GM12878 (cell line): ENCODE results near the gene LGALSL. TPM values are rescaled to one million over a fixed set of nuclear protein-coding genes. Genes with fewer than 3 reads are reported as not detected.

Experiments
- ATF7 ChIP-seq: fragments of 450-650 bp; IDR thresholded peaks from 2 replicates; pipeline ENCODE4 v1.6.1; 2016; ENCODE audit warnings: low read depth, mild to moderate bottlenecking
- E4F1 ChIP-seq: fragments of 450-650 bp; IDR thresholded peaks from 2 replicates; pipeline ENCODE4 v1.6.1; 2018; ENCODE audit warnings: borderline replicate concordance, mild to moderate bottlenecking; ENCODE audit not compliant: partially characterized antibody
- EGR1 ChIP-seq, 2 experiments: IDR thresholded peaks; 1 replicate in 1 of 2; 2 replicates in 1 of 2; pipeline ENCODE4 v1.6.1; 2011 to 2012; ENCODE audit warnings: low read depth in 2 of 2, low read length in 2 of 2, borderline replicate concordance in 1 of 2, mild to moderate bottlenecking in 1 of 2, moderate library complexity in 1 of 2
- FOXM1 ChIP-seq: IDR thresholded peaks from 2 replicates; pipeline ENCODE4 v1.6.1; 2012; ENCODE audit warnings: low read depth, mild to moderate bottlenecking, inconsistent platforms, low read length, moderate library complexity
- PBX3 ChIP-seq: IDR thresholded peaks from 2 replicates; pipeline ENCODE4 v1.6.1; 2011; ENCODE audit warnings: mild to moderate bottlenecking, low read depth, low read length, moderate library complexity; ENCODE audit not compliant: insufficient replicate concordance
- STAT3 ChIP-seq: IDR thresholded peaks from 2 replicates; pipeline ENCODE4 v1.6.1; 2011; ENCODE audit warnings: low read depth, low read length, improper control_type of control experiment
- TAF1 ChIP-seq: IDR thresholded peaks from 2 replicates; pipeline ENCODE4 v1.6.1; 2011; ENCODE audit warnings: mild to moderate bottlenecking, low read depth, low read length, borderline replicate concordance
- YY1 ChIP-seq: IDR thresholded peaks from 2 replicates; pipeline ENCODE4 v1.6.1; 2011; ENCODE audit warnings: low read depth, mild to moderate bottlenecking, low read length
- ZBTB33 ChIP-seq: fragments of 450-650 bp; IDR thresholded peaks from 2 replicates; pipeline ENCODE4 v1.6.1; 2017; ENCODE audit warnings: mild to moderate bottlenecking
- ZZZ3 ChIP-seq: IDR thresholded peaks from 2 replicates; pipeline ENCODE4 v1.6.1; 2011; ENCODE audit warnings: low read depth; ENCODE audit not compliant: control insufficient read depth, insufficient read length
- polyA plus RNA-seq, 11 experiments: library from polyadenylated mRNA; depleted of rRNA in 4 of 11; unstranded in 6 of 11; stranded (reverse) in 5 of 11; fragments of >200 nt; fragmentation: Nextera tagmentation in 4 of 11; fragmentation: Illumina TruSeq in 1 of 11; extraction: Ambion mirVana in 4 of 11; extraction: Trizol in 1 of 11; gene quantifications; 1 replicate in 1 of 11; 2 replicates in 10 of 11; pipeline versions ENCODE4 v1.2.1 to v1.2.3, GENCODE V29; 2011 to 2016; ENCODE audit warnings: inconsistent platforms in 2 of 11, missing spikeins in 2 of 11, low read depth in 1 of 11
- total RNA-seq, 4 experiments: library from RNA; depleted of rRNA in 3 of 4; stranded (reverse); fragments of >200 nt in 3 of 4; fragmentation: Illumina TruSeq in 1 of 4; extraction: Trizol in 1 of 4; gene quantifications; 2 replicates each; pipeline versions ENCODE4 v1.2.1 to v1.2.3, GENCODE V29; 2013 to 2021
- TF ChIP-seq, protein P1 (sequence below): fragments of 450-650 bp; IDR thresholded peaks from 2 replicates; pipeline ENCODE4 v1.6.1; 2017; ENCODE audit warnings: antibody characterized with exemption, mild to moderate bottlenecking, moderate library complexity
- TF ChIP-seq, protein P2 (sequence below): fragments of 450-650 bp; IDR thresholded peaks from 2 replicates; pipeline ENCODE4 v1.6.1; 2017; ENCODE audit warnings: mild to moderate bottlenecking, moderate library complexity

LGALSL gene
- total and polyA plus RNA-seq, 10 of the 15 experiments (the other 5 are each of a cell fraction or from before 2014, with no cell fraction given) = 3.3 to 9.1 (median 4.9) TPM

- TF ChIP-seq, protein P1, sequence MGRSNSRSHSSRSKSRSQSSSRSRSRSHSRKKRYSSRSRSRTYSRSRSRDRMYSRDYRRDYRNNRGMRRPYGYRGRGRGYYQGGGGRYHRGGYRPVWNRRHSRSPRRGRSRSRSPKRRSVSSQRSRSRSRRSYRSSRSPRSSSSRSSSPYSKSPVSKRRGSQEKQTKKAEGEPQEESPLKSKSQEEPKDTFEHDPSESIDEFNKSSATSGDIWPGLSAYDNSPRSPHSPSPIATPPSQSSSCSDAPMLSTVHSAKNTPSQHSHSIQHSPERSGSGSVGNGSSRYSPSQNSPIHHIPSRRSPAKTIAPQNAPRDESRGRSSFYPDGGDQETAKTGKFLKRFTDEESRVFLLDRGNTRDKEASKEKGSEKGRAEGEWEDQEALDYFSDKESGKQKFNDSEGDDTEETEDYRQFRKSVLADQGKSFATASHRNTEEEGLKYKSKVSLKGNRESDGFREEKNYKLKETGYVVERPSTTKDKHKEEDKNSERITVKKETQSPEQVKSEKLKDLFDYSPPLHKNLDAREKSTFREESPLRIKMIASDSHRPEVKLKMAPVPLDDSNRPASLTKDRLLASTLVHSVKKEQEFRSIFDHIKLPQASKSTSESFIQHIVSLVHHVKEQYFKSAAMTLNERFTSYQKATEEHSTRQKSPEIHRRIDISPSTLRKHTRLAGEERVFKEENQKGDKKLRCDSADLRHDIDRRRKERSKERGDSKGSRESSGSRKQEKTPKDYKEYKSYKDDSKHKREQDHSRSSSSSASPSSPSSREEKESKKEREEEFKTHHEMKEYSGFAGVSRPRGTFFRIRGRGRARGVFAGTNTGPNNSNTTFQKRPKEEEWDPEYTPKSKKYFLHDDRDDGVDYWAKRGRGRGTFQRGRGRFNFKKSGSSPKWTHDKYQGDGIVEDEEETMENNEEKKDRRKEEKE = no peak
- TF ChIP-seq, protein P2, sequence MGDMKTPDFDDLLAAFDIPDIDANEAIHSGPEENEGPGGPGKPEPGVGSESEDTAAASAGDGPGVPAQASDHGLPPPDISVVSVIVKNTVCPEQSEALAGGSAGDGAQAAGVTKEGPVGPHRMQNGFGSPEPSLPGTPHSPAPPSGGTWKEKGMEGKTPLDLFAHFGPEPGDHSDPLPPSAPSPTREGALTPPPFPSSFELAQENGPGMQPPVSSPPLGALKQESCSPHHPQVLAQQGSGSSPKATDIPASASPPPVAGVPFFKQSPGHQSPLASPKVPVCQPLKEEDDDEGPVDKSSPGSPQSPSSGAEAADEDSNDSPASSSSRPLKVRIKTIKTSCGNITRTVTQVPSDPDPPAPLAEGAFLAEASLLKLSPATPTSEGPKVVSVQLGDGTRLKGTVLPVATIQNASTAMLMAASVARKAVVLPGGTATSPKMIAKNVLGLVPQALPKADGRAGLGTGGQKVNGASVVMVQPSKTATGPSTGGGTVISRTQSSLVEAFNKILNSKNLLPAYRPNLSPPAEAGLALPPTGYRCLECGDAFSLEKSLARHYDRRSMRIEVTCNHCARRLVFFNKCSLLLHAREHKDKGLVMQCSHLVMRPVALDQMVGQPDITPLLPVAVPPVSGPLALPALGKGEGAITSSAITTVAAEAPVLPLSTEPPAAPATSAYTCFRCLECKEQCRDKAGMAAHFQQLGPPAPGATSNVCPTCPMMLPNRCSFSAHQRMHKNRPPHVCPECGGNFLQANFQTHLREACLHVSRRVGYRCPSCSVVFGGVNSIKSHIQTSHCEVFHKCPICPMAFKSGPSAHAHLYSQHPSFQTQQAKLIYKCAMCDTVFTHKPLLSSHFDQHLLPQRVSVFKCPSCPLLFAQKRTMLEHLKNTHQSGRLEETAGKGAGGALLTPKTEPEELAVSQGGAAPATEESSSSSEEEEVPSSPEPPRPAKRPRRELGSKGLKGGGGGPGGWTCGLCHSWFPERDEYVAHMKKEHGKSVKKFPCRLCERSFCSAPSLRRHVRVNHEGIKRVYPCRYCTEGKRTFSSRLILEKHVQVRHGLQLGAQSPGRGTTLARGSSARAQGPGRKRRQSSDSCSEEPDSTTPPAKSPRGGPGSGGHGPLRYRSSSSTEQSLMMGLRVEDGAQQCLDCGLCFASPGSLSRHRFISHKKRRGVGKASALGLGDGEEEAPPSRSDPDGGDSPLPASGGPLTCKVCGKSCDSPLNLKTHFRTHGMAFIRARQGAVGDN = no peak
- TF ChIP-seq TAF1 (no peak), EGR1 (IDR thresholded peaks at IDR 0.05; ENCODE audit: borderline replicate concordance in 1 of 2, low read depth in 2 of 2, low read length in 2 of 2) (no peak), FOXM1 (no peak), ATF7 (no peak), STAT3 (no peak), ZBTB33 (no peak), PBX3 (no peak), YY1 (no peak), ZZZ3 (no peak), E4F1 (no peak)
- TF ChIP-seq, all 136 proteins: peak for 0
Measured at GRCh38 chr2:64459575-64459974, 5.6 kb downstream of the LGALSL start (continued).
